NCI-H524 (cell line): ENCODE measurements around the gene SMIM5.

Experiments
- DNase-seq, 2 experiments: peaks; one replicate each; lab custom pipeline; 2025; lab: John Stamatoyannopoulos, UW

The SMIM5 gene

DNA sequence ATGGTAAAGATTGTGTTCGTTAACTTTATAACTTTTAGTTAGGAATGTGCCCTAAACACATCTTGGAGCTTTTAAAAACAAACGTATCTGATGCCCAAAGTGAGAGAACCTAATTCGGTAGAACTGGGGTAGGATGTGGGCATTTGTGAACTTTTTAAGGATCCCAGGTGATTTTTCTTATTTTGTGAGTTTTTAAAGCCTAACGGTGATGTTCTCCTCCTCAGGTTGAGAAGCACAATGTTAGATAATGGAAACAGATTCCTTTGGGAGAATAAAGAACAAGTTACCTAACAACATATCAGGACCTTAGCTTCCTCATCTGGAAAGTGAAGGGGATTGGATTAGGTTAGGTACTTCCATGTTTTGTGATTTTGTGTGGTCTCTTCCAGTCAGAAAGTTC lies 34.6 kb downstream of the SMIM5 start:
- no peak for DNase-seq

DNA sequence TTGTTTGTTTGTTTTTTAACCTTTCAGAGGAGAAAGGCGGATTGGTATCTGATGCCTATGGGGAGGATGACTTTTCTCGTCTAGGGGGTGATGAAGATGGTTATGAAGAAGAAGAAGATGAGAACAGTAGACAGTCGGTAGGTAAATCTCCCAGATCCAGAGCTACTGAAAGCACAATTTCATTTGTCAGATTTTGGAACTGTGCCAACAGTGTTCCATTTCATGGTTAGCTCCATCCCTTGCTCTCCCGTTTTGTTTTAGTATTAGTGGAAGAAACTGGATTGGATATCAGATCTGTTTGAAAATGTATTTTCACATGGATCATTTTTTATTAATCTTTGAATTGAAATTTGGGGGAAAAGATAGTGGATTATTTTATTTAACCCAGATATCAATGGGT lies 35.3 kb downstream of the SMIM5 start:
- DNase-seq = no peak

DNA sequence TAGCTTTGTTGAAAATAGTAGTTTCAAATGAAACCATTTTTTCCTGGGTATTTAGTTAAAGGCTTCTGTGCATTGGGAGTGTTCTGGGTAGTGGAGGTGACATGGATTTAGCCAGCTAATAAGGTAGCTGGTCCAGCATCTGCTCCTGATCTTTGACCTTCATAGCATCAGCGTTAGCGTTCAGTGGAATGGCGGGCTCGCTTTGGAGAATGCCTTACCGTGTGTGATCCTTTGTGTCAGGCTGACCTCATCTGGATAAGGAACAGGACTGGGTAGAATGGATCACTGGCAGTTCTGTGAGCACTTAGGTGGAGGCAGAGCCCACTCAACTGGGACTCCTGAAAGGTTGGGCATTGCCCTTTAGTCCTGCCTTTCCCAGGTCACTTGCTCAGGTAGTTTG lies 37.6 kb downstream of the SMIM5 start:
- DNase-seq = no peak

DNA sequence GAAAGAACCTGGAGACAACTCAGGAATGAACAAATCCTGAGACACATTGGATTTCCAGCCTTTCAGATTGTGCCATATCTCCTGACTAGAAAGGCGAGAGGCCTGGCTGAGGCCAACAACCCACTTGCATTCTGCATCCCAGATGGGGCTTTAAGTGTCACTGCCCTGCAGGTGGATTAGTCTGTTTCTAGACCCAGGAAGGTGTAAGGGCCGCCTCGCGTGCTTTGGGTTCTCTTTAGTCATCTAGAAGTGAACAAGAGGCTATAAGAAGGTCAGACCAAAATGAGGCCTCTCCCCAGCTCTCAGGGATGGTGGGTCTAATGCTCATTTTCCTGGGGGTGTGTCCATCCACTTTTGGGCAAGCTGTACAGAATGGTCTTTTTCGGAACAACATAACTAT lies 38.8 kb downstream of the SMIM5 start:
- DNase-seq = no peak

DNA sequence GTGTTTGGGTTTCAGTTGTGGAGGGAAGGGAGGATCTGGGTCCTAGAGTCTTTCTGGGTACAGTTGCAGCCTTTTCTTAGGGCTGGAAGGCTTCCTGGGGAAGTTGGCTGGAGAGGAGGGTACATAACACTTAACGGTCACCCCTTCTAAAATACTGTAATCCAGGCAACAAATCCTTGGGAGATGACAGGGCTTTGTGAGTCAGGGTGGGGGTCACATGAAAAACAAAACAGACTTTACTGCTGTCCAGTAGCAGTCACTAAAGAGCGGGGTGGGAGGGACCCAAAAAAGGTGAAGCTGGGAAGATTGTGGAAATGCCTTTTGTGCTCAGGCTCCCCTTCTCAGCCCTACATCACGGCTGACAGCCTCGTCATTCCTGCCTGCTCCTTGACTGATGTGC lies 40.3 kb downstream of the SMIM5 start:
- no peak for DNase-seq

DNA sequence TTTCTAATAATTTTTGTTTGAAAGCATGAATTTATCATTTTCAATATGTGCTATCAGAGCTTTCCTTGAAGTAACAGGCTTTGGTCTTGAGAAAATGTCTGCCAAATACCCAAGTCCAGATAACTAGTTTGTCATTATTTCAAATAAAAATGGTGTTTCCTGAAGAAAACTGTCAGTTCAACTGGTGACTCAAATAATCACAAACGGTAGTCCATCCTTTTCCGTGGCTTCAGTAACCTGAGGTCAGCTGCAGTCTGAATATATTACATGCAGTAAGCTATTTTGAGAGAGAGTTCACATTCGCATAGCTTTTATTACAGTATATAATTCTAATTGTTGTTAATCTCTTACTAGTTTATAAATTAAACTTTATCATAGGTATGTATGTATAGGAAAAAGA lies 43.2 kb downstream of the SMIM5 start:
- no peak for DNase-seq

DNA sequence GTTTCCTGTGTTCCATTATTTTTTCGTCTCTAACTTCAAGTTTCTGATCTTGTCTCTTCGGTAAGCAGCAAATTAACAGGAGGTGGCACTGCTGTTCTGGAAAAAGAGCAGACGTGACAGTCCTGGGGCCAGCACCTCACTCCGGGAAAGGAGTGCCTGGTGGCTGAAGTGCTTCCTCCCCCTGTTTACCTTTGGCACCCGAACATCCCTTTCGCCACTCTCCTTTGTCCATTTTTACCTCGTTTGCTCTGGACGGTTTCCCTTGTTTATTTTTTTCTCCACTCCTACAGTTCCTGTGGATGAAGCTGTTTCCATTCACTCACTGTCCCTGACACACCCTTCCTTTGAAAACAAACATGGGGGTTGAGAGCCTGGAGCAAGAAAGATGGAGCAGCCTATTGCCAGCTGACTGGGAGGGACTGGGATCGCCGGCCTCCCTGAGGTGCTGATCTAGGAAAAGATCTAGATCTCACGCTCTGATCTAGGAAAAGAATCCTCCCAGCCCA lies 46.5 kb downstream of the SMIM5 start:
- DNase-seq = no peak

DNA sequence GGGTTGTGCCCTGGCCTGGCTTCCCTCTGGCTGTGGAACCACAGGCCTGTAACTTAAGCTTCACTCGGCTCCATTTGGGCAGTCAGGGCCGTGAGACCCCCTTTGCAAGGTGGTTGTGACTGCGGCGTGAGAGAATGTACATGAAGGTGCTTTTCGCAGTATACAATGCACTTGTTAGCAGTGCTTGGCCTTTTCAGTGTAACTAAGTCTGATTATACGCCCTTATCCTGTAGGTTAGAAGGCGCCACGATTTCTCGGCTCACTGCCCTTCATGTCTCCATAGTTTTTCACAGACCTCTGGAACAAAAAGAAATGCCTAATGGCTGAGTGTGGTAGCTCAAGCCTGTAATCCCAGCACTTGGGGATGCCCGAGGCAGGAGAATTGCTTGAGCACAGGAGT lies 47.2 kb downstream of the SMIM5 start:
- no peak for DNase-seq

DNA sequence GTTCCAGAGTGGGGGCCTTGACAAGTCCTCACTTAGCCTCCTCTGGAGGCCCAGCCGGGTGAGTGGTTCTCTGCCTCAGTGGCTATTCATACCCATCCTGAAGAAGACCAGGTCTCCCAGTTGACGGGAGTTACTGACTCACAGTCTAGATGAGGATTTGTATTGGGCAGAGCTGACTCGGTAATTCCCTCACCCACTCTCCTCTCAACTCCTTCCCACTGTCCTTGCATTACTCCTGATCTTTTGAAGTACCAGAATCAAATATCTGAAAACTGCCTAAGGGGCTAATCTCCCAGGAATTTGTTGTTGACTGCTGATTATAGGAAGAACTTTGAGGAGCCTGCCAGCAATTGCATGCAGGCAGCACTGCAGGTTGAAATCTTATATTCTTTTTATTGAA lies 48.1 kb downstream of the SMIM5 start:
- no peak for DNase-seq

DNA sequence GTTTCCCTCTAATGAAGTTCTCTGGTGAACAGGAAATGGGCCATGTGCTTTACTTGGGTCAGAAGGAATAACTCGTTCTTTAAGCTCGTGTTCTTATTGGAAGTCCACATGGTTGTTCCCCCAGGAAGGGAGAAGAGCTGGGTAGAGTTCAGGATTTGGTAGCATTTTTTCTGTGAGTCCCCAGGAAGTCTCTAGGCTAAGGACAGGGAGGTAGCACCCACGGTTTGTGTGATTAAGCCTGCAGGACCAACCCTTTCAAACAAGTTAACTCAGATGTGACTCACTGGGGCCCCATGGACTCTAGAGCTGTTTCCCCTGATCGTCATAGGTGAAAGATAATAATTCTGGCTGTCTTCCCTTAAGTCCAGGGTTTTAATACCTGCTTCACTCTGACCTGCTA lies 50.3 kb downstream of the SMIM5 start:
- no peak for DNase-seq

DNA sequence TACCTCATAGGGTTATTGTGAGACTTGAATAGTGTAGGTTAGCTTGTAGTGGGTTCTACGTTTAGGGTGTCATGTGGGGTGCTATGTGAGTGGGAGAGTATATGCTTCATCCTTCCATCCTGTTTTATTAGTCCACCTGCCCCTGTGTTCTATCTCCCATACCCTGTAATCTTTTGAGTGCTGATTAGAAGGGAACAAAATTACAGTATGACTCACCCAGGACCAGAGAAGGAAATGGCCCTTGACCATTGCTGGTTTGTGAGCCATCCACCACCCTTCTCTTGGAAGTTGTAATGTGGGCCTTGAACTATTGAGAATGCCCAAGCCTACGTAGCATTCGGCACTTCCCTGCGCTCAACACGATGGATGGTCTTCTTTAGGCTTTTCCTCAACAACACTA lies 51.0 kb downstream of the SMIM5 start:
- no peak for DNase-seq

DNA sequence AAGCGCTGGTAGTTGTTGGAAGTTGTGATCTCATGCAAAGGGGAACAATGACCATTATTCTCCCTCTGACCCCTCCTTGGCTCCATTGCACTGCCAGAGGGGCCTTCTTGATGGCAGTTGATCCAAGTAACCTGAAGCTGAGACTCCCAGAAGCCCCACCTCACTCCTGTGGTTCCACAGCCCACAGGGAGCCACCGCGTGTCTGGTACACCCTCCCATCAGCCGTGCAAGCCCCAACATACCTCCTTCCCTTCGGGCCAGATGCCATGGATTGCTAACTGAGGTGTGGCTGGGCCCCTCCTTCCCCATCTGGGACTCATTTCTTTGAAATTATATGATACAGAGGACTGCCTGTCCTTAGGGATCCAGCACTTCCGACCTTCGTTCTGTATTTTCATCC lies 51.7 kb downstream of the SMIM5 start:
- no peak for DNase-seq

DNA sequence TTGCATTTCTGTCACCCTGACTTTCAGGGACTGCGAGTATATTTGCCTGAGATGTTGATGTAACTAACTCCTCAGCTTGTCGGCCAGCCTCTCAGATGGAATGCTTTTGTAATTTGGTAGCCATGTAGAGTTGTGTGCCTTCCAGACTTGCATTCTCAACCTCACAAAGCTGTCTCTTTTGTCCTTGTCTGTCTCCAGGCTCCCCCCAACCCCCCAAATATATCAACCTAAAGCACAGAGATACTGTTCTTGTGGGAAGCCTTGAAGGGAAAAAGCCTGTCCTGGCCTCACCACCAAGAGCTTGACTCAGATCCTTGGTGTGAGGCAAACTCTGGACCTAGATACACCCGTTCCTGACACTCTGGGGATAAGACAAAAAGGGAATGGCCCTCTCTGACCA lies 52.3 kb downstream of the SMIM5 start:
- DNase-seq = no peak

DNA sequence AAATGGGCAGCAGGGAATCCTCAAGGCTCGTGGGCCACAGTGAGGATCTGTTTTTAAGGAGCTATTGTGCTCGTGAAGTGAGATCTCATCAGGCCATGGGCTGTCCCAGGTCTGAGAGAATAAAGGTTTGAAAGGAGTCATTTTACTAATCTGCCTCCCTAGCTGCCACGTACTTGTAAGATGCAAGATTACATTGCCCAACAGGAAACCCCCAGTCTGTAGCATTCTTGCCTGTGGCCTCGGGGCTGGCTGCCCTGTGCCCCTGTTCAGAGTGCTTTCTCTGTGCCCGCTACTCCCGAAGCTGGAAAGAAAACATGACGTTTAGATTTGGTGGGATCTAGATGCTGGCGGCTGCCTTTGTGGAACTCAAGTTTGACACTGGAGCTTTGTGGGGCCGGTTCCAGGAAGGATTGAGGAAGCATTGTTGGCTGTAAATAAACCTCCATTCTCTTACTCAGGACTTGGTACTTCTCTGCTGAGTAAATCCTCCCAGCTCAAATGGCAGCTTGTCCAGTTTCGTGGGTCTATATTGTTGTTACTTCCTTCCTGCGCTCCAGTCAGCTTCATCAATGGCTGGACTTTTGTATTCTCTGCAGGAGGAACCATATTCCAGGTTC lies 55.1 kb downstream of the SMIM5 start:
- no peak for DNase-seq

DNA sequence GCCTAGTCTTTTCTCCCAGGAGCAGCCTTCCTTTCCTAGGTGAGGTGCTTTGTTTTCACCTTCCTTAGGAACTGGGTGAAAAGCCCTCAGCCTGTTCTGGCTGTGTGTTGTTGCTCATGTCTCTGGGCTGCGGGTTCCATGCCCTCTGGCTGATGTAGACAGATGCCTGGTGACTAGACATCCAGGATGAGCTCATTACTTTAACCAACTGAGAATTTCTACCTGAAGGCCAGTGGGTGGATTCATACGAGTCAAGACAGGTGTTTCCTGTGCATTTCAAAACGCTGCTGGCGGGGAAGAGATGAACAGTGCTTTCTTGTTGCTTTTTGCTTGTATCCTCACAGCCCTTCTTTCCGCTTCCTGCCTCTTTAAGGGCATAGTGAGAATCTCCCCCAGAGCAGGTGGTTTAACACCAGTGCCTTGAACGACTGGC lies 56.2 kb downstream of the SMIM5 start:
- DNase-seq = no peak
